Suprapubic skin (tissue), 4 donors: Measurements from ENCODE around the gene GOSR1. TPM values are rescaled to one million over a fixed set of nuclear protein-coding genes. Genes with fewer than 3 reads are reported as not detected.
A peak's percentile ranks its signal among the peaks of the same experiment; 100 is the strongest.

Source experiments
- DNase-seq, 2 donors: peaks; one replicate each; pipeline ENCODE4 v3.0.0-alpha.2; 2019; ENCODE audit warnings: low spot score in 2 of 2
- H3K27ac ChIP-seq: fragments of 200-600 bp; sonication (generic); one replicate; pipeline ENCODE4 v1.5.1; 2019
- H3K27me3 ChIP-seq: fragments of 200-600 bp; sonication (generic); one replicate; pipeline ENCODE4 v1.5.1; 2019
- H3K36me3 ChIP-seq: fragments of 200-600 bp; sonication (generic); one replicate; pipeline ENCODE4 v1.5.1; 2019
- H3K4me1 ChIP-seq: fragments of 200-600 bp; sonication (generic); one replicate; pipeline ENCODE4 v1.5.1; 2019
- H3K4me3 ChIP-seq: fragments of 200-600 bp; sonication (generic); one replicate; pipeline ENCODE4 v1.5.1; 2019; ENCODE audit warnings: mild to moderate bottlenecking
- H3K9me3 ChIP-seq: fragments of 200-600 bp; sonication (generic); one replicate; pipeline ENCODE4 v1.5.1; 2019
- EP300 ChIP-seq: sonication (generic); formaldehyde crosslinking; IDR thresholded peaks from one replicate; pipeline ENCODE4 v1.6.1; 2017; ENCODE audit warnings: antibody characterized with exemption
- POLR2A ChIP-seq, 2 donors: fragments of 450-650 bp; IDR thresholded peaks; one replicate each; pipeline ENCODE4 v1.6.1; 2017; ENCODE audit warnings: antibody characterized with exemption in 2 of 2, mild to moderate bottlenecking in 2 of 2, moderate library complexity in 2 of 2
- POLR2AphosphoS5 ChIP-seq, 3 donors: sonication (generic); formaldehyde crosslinking; IDR thresholded peaks; one replicate each; pipeline ENCODE4 v1.6.1; 2017; ENCODE audit warnings: antibody characterized with exemption in 3 of 3
- WGBS: methylation state at CpG from one replicate; pipeline ENCODE4 v1.1.5; 2018; 5-methylcytosine and 5-hydroxymethylcytosine counted together
- total RNA-seq, 4 donors: library from RNA; depleted of rRNA; stranded (reverse); fragments of >200 nt; gene quantifications; one replicate each; pipeline ENCODE4 v1.1.0, GENCODE V29; 2016
- TF ChIP-seq, protein P1 (sequence below), 2 donors: fragments of 200-600 bp in 1 of 2; fragments of 450-650 bp in 1 of 2; sonication (generic) in 1 of 2; IDR thresholded peaks; one replicate each; pipeline ENCODE4 v1.5.1; 2016 to 2019; ENCODE audit warnings: antibody characterized with exemption in 2 of 2, mild to moderate bottlenecking in 1 of 2, moderate library complexity in 1 of 2

Gene GOSR1
- total RNA-seq, 4 donors from 2014 or later = 24.0 to 54.2 (median 47.6) TPM

DNA sequence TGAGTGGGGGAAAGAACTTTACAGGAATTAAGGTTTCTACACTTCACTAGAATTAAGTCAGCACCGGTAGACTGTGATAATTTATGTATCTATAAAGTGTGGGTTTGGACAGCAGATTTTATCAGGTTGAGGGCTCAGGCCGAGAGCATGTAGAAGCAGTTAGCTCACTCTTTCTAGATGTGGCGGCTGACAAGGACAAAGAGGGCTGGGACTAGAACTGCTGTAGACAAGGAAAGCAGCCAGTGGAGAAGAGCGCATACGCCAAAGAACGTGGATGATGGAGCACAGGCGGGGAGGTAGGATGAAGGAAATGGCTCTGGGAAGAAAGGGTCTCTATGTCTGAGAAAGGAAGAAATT is 504 bp upstream of the GOSR1 start:
- TF ChIP-seq POLR2AphosphoS5 (IDR thresholded peaks at IDR 0.05) (no peak), EP300 (no peak), POLR2A (IDR thresholded peaks at IDR 0.05) (no peak)
- TF ChIP-seq, protein P1, sequence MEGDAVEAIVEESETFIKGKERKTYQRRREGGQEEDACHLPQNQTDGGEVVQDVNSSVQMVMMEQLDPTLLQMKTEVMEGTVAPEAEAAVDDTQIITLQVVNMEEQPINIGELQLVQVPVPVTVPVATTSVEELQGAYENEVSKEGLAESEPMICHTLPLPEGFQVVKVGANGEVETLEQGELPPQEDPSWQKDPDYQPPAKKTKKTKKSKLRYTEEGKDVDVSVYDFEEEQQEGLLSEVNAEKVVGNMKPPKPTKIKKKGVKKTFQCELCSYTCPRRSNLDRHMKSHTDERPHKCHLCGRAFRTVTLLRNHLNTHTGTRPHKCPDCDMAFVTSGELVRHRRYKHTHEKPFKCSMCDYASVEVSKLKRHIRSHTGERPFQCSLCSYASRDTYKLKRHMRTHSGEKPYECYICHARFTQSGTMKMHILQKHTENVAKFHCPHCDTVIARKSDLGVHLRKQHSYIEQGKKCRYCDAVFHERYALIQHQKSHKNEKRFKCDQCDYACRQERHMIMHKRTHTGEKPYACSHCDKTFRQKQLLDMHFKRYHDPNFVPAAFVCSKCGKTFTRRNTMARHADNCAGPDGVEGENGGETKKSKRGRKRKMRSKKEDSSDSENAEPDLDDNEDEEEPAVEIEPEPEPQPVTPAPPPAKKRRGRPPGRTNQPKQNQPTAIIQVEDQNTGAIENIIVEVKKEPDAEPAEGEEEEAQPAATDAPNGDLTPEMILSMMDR (IDR thresholded peaks at IDR 0.05) = no peak
- 12% methylated on average over 7 of the region's 7 CpGs for WGBS
- Histone ChIP-seq H3K4me3 (peak overlapping the region; percentile 79), H3K27me3 (no peaks in the 10 kb centered on the region), H3K27ac (peak overlapping the region; percentile 91), H3K9me3 (no peaks in the 10 kb centered on the region), H3K4me1 (peaks cover 21% of the 10 kb centered on the region), H3K36me3 (peaks cover 23% of the 10 kb centered on the region)
- no peak for DNase-seq

DNA sequence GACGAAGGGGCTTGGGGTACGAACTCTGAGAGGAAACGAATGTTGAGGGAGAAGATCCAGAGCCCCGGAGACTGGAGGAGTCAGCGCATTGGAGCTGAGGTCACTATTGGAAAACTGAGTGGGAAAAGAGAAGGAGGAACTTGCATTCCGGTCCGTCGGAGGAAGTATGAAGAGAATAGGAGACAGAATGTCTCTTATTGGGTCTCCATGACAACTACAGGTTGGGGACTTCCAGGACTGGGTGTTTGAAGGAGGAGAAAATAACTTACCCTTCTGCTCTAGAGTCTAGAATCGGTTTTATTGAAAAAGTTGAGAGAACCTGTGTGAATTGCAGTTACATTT is 537 bp downstream of the GOSR1 start:
- no peak for TF ChIP-seq EP300
- TF ChIP-seq POLR2A (IDR thresholded peaks at IDR 0.05) = no peak
- TF ChIP-seq POLR2AphosphoS5 (IDR thresholded peaks at IDR 0.05) = no peak
- TF ChIP-seq, protein P1 (IDR thresholded peaks at IDR 0.05) = no peak
- no peaks in the 10 kb centered on the region for H3K27me3 ChIP-seq
- no peaks in the 10 kb centered on the region for H3K9me3 ChIP-seq
- peaks cover 21% of the 10 kb centered on the region for H3K4me1 ChIP-seq
- H3K4me3 ChIP-seq = peak overlapping the region; percentile 79
- no peak for DNase-seq
- peaks cover 29% of the 10 kb centered on the region for H3K36me3 ChIP-seq
- 1% methylated on average over 9 of the region's 9 CpGs for WGBS
- peak overlapping the region; percentile 91 for H3K27ac ChIP-seq

DNA sequence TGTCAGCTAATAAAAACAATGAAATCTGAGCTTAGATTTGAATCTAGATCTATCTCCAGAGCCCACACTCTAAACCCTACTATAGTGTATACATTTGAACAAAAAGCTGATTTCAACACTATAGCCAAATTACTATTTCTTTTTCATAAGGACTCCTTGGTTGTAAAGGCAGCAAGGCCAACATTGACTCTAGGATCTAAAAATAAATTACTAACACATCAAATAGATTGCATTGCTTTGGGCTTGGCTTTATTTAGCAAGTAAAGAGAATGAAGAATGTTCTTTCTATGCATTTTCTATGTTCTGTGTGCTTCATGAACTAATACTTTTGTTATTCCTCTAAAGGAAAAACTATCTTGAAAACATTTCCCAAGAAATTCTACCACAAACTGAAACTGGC is 5.3 kb downstream of the GOSR1 start:
- peaks cover 78% of the 10 kb centered on the region for H3K36me3 ChIP-seq
- no peaks in the 10 kb centered on the region for H3K27me3 ChIP-seq
- H3K4me1 ChIP-seq = peaks cover 15% of the 10 kb centered on the region
- no peak overlapping the region for H3K27ac ChIP-seq
- TF ChIP-seq POLR2A (IDR thresholded peaks at IDR 0.05) = no peak
- TF ChIP-seq, protein P1 (IDR thresholded peaks at IDR 0.05) = no peak
- no peak for TF ChIP-seq POLR2AphosphoS5 (IDR thresholded peaks at IDR 0.05)
- no peak for TF ChIP-seq EP300
- H3K9me3 ChIP-seq = no peaks in the 10 kb centered on the region
- no peak overlapping the region for H3K4me3 ChIP-seq
- DNase-seq = no peak

DNA sequence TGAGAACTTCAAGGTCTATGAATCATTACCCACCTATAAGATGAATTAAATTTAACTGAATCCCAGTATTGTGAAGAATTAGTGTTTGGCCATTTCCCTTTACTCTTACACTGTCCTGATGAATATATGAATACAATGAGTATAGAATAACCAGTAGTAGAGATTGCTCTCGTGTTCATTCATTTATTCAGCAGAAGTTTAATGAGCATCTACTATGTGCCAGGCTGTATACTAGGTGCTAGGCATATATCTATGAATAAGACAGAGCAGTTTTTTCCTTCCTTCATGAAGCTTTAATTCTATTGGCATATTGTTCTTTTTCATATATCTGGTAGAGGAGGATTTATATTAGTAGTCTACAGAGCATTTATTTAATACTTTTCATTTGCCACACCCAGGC is 6.0 kb downstream of the GOSR1 start:
- H3K4me1 ChIP-seq = peaks cover 11% of the 10 kb centered on the region
- no peak for TF ChIP-seq POLR2AphosphoS5 (IDR thresholded peaks at IDR 0.05)
- TF ChIP-seq EP300 = no peak
- TF ChIP-seq, protein P1 (IDR thresholded peaks at IDR 0.05) = no peak
- no peak for TF ChIP-seq POLR2A (IDR thresholded peaks at IDR 0.05)
- H3K9me3 ChIP-seq = no peaks in the 10 kb centered on the region
- H3K27ac ChIP-seq = no peak overlapping the region
- H3K27me3 ChIP-seq = no peaks in the 10 kb centered on the region
- 93% methylated on average over 1 of the region's 1 CpG for WGBS
- no peak overlapping the region for H3K4me3 ChIP-seq
- no peak for DNase-seq
- peaks cover 84% of the 10 kb centered on the region for H3K36me3 ChIP-seq

DNA sequence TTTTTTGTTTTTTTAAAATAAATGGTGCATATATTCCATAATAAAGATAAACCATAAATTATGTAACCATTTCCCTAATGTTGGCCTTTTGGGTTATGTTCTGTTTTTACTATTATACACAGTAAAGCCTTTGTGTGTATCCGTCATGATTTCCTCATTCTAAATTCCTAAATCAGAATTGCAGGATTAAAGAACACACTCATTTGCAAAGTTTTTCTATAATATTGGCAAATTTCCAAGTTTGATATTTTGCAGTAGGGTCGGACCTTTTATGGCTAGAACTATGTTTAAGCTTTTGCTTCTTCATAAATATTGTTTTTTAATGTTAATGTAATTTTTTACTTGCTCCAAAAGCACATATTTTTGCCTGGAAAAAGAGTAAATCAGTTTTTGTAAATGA is 16.6 kb downstream of the GOSR1 start:
- TF ChIP-seq POLR2A (IDR thresholded peaks at IDR 0.05) (no peak), POLR2AphosphoS5 (IDR thresholded peaks at IDR 0.05) (no peak), EP300 (no peak)
- TF ChIP-seq, protein P1 (IDR thresholded peaks at IDR 0.05) = no peak
- Histone ChIP-seq H3K27me3 (no peaks in the 10 kb centered on the region), H3K4me1 (no peaks in the 10 kb centered on the region), H3K27ac (no peak overlapping the region), H3K36me3 (peaks cover 96% of the 10 kb centered on the region), H3K4me3 (no peak overlapping the region), H3K9me3 (no peaks in the 10 kb centered on the region)
- DNase-seq = no peak
- 49% methylated on average over 2 of the region's 2 CpGs for WGBS
